GM12878 (cell line): ENCODE results near the gene AFMID. TPM values are rescaled to one million over a fixed set of nuclear protein-coding genes. Genes with fewer than 3 reads are reported as not detected.

Experiments
- ATAC-seq: fragments of 200-7000 bp; cut with Tn5 transposase; 3 replicates; pipeline ENCODE4 v1.9.1; 2020; ENCODE audit warnings: mild to moderate bottlenecking, moderate library complexity
- BruUV-seq: library from RNA; stranded (reverse); fragments of 400-500 nt; replicated peaks from 2 replicates; lab custom pipeline; 2021; lab: Mats Ljungman, UMichigan
- CTCF ChIA-PET: fragments of 300-600 bp; sonication (Branson Sonifier 250); formaldehyde crosslinking; extraction: SDS; loops from one replicate; lab custom pipeline; 2021; ENCODE audit warnings: inconsistent platforms; lab: Yijun Ruan, JAX
- POLR2A ChIA-PET: fragments of 350-600 bp; formaldehyde crosslinking; extraction: SDS; loops from one replicate; lab custom pipeline; 2021; ENCODE audit warnings: inconsistent platforms; lab: Charles Lee
- RAD21 ChIA-PET: fragments of 300-600 bp; sonication (Branson Sonifier 250); formaldehyde crosslinking; loops from one replicate; lab custom pipeline; 2023; ENCODE audit warnings: antibody characterized with exemption; ENCODE audit not compliant: unreplicated experiment; lab: Charles Lee
- SMC1A ChIA-PET: fragments of 300-600 bp; sonication (Branson Sonifier 250); formaldehyde crosslinking; loops from one replicate; lab custom pipeline; 2023; ENCODE audit not compliant: unreplicated experiment, uncharacterized antibody; lab: Charles Lee
- DNase-seq: peaks from one replicate; pipeline ENCODE4 v3.0.0-alpha.2; 2011; ENCODE audit warnings: low read depth, low spot score
- FAIRE-seq: peaks from 3 replicates; lab custom pipeline; 2011; peaks lifted over from hg19 to GRCh38; lab: Jason Lieb, UNC
- H2AFZ ChIP-seq: 2 replicates; pipeline ENCODE4 v1.6.0; 2011; ENCODE audit warnings: low read depth, low read length, control low read depth; ENCODE audit not compliant: control insufficient read depth
- H3K27ac ChIP-seq: 2 replicates; pipeline ENCODE4 v1.5.1; 2011; ENCODE audit warnings: control low read depth; ENCODE audit not compliant: control insufficient read depth, insufficient read depth
- H3K27me3 ChIP-seq, 2 experiments: replicated peaks in 1 of 2; 2 replicates each; pipeline versions ENCODE4 v1.6.0 to v1.6.1; 2011; ENCODE audit warnings: low read length in 1 of 2; ENCODE audit not compliant: control insufficient read depth in 2 of 2, insufficient read depth in 2 of 2
- H3K36me3 ChIP-seq, 2 experiments: 2 replicates each; pipeline ENCODE4 v1.5.1; 2011; ENCODE audit warnings: low read length in 1 of 2; ENCODE audit not compliant: control insufficient read depth in 2 of 2, insufficient read depth in 2 of 2
- H3K4me1 ChIP-seq: 2 replicates; pipeline ENCODE4 v1.6.1; 2011; ENCODE audit warnings: mild to moderate bottlenecking, low read length, moderate library complexity, mixed read lengths; ENCODE audit not compliant: control insufficient read depth, insufficient read depth
- H3K4me2 ChIP-seq: 2 replicates; pipeline ENCODE4 v1.6.0; 2011; ENCODE audit warnings: control low read depth; ENCODE audit not compliant: control insufficient read depth, insufficient read depth
- H3K4me3 ChIP-seq: fragments of 200-600 bp; sonication (generic); 2 replicates; pipeline ENCODE4 v1.5.1; 2016
- H3K79me2 ChIP-seq: 2 replicates; pipeline ENCODE4 v1.6.0; 2011; ENCODE audit warnings: low read length; ENCODE audit not compliant: control insufficient read depth, insufficient read depth
- H3K9ac ChIP-seq: 2 replicates; pipeline ENCODE4 v1.8.0; 2011; ENCODE audit warnings: low read length, control low read depth, mixed read lengths; ENCODE audit not compliant: control insufficient read depth, insufficient read depth
- H3K9me3 ChIP-seq: replicated peaks from 3 replicates; pipeline ENCODE4 v1.5.1; 2011; ENCODE audit warnings: mild to moderate bottlenecking, low read length; ENCODE audit not compliant: control insufficient read depth, insufficient read depth
- H4K20me1 ChIP-seq: 2 replicates; pipeline ENCODE4 v1.6.0; 2011; ENCODE audit not compliant: control insufficient read depth, insufficient read depth
- BCL11A ChIP-seq: IDR thresholded peaks from 2 replicates; pipeline ENCODE4 v1.6.1; 2011; ENCODE audit warnings: low read depth, low read length
- BCLAF1 ChIP-seq: fragments of 450-650 bp; IDR thresholded peaks from 2 replicates; pipeline ENCODE4 v1.6.1; 2017; ENCODE audit warnings: antibody characterized with exemption, mild to moderate bottlenecking, moderate library complexity
- BHLHE40 ChIP-seq, 2 experiments: fragments of 450-650 bp in 1 of 2; IDR thresholded peaks; 2 replicates each; pipeline ENCODE4 v1.6.1; 2011 to 2017; ENCODE audit warnings: low read depth in 2 of 2, borderline replicate concordance in 1 of 2, improper control_type of control experiment in 1 of 2, low read length in 1 of 2, mild to moderate bottlenecking in 1 of 2
- CBX3 ChIP-seq: fragments of 200-600 bp; sonication (generic); IDR thresholded peaks from 2 replicates; pipeline ENCODE4 v1.6.1; 2016; ENCODE audit warnings: low read depth, borderline replicate concordance
- CBX5 ChIP-seq: sonication (generic); IDR thresholded peaks from 2 replicates; pipeline ENCODE4 v1.6.1; 2016; ENCODE audit warnings: low read depth, moderate library complexity, mild to moderate bottlenecking, inconsistent platforms
- CHD1 ChIP-seq: IDR thresholded peaks from 2 replicates; pipeline ENCODE4 v1.6.1; 2012; ENCODE audit warnings: low read depth, low read length, improper control_type of control experiment
- CHD2 ChIP-seq: IDR thresholded peaks from 2 replicates; pipeline ENCODE4 v1.6.1; 2011; ENCODE audit warnings: low read depth, low read length, improper control_type of control experiment, borderline replicate concordance
- MTA2 ChIP-seq: fragments of 450-650 bp; IDR thresholded peaks from 2 replicates; pipeline ENCODE4 v1.6.1; 2016; ENCODE audit warnings: low read depth, mild to moderate bottlenecking, moderate library complexity
- SIN3A ChIP-seq: IDR thresholded peaks from 2 replicates; pipeline ENCODE4 v1.6.1; 2012; ENCODE audit warnings: low read depth, low read length, improper control_type of control experiment
- STAT1 ChIP-seq: fragments of 450-650 bp; conservative IDR thresholded peaks from 2 replicates; pipeline ENCODE4 v1.6.1; 2014; ENCODE audit warnings: antibody characterized with exemption, mild to moderate bottlenecking
- ZNF274 ChIP-seq: IDR thresholded peaks from one replicate; pipeline ENCODE4 v1.8.0; 2011; ENCODE audit not compliant: insufficient read length, insufficient read depth
- ZNF622 ChIP-seq: fragments of 450-650 bp; IDR thresholded peaks from 2 replicates; pipeline ENCODE4 v1.6.1; 2017; ENCODE audit warnings: mild to moderate bottlenecking, inconsistent platforms
- WGBS: methylation state at CpG from one replicate; pipeline ENCODE4 v1.1.6; 2016; ENCODE audit warnings: low lambda C conversion rate; ENCODE audit not compliant: insufficient replicate concordance, insufficient coverage; ENCODE audit errors: missing lambda C conversion rate; 5-methylcytosine and 5-hydroxymethylcytosine counted together
- in situ Hi-C: fragments of 300-500 bp; cut with MboI; formaldehyde crosslinking; loops from 9 replicates; pipeline ENCODE4 v1.14.3; 2018; ENCODE audit warnings: mixed read lengths
- intact Hi-C: fragments of 100-400 bp; cut with micrococcal nuclease; formaldehyde crosslinking; loops from one replicate; pipeline ENCODE4 v1.14.2; 2022; ENCODE audit not compliant: unreplicated experiment
- polyA plus RNA-seq, 11 experiments: library from polyadenylated mRNA; depleted of rRNA in 4 of 11; unstranded in 6 of 11; stranded (reverse) in 5 of 11; fragments of >200 nt; fragmentation: Nextera tagmentation in 4 of 11; fragmentation: Illumina TruSeq in 1 of 11; extraction: Ambion mirVana in 4 of 11; extraction: Trizol in 1 of 11; gene quantifications; 1 replicate in 1 of 11; 2 replicates in 10 of 11; pipeline versions ENCODE4 v1.2.1 to v1.2.3, GENCODE V29; 2011 to 2016; ENCODE audit warnings: inconsistent platforms in 2 of 11, missing spikeins in 2 of 11, low read depth in 1 of 11
- total RNA-seq, 4 experiments: library from RNA; depleted of rRNA in 3 of 4; stranded (reverse); fragments of >200 nt in 3 of 4; fragmentation: Illumina TruSeq in 1 of 4; extraction: Trizol in 1 of 4; gene quantifications; 2 replicates each; pipeline versions ENCODE4 v1.2.1 to v1.2.3, GENCODE V29; 2013 to 2021

AFMID gene
- total and polyA plus RNA-seq, 10 of the 15 experiments (the other 5 are each of a cell fraction or from before 2014, with no cell fraction given), result 36.1 to 98.8 (median 51.6) TPM

- no peaks in the 10 kb centered on the region for H3K27me3 ChIP-seq
- POLR2A ChIA-PET, result interaction anchor here (0.6 to 0.8 kb wide), 2 partner anchors 98 to 164 kb away, joined by 3 read pairs; no protein-coding TSS in a partner anchor
- FAIRE-seq (no peak), DNase-seq (no peak), ATAC-seq (no peak)
- TSS peak; percentile 41 for BruUV-seq
- H3K79me2 ChIP-seq, result peaks cover 33% of the 10 kb centered on the region
- intact Hi-C loops (no loop called here), in situ Hi-C loops (no loop called here)
- no peak overlapping the region for H3K27ac ChIP-seq
- no peak overlapping the region for H3K4me2 ChIP-seq
- no peak overlapping the region for H3K4me3 ChIP-seq
- RAD21 ChIA-PET, result interaction anchor here (0.7 kb wide), 1 partner anchor 59 kb away, joined by 3 read pairs; no protein-coding TSS in a partner anchor
- H3K9me3 ChIP-seq, result no peaks in the 10 kb centered on the region
- no peak for TF ChIP-seq ZNF622
- TF ChIP-seq BHLHE40 (IDR thresholded peaks at IDR 0.05; ENCODE audit: borderline replicate concordance in 1 of 2, low read depth in 2 of 2, low read length in 1 of 2), result no peak
- no peak for TF ChIP-seq BCLAF1
- no peak for TF ChIP-seq CBX5
- TF ChIP-seq SIN3A, result no peak
- TF ChIP-seq CHD2, result no peak
- no peak for TF ChIP-seq ZNF274
- TF ChIP-seq BCL11A, result no peak
- TF ChIP-seq CHD1, result no peak
- no peak for TF ChIP-seq STAT1
- TF ChIP-seq CBX3, result no peak
- TF ChIP-seq MTA2, result no peak
- no peak overlapping the region for H3K9ac ChIP-seq
- WGBS, result 89% methylated on average over 12 of the region's 12 CpGs
- H4K20me1 ChIP-seq, result no peaks in the 10 kb centered on the region
- H3K4me1 ChIP-seq, result peaks cover 15% of the 10 kb centered on the region; the same call in 1 of the 2 replicates
- SMC1A ChIA-PET, result interaction anchor here (0.5 to 1.2 kb wide), 3 partner anchors 37 to 99 kb away, joined by 3 to 4 read pairs (median 3); no protein-coding TSS in a partner anchor
- CTCF ChIA-PET, result interaction anchor here (0.6 to 1.2 kb wide), 7 partner anchors 8 to 100 kb away, joined by 3 to 5 read pairs (median 3); no protein-coding TSS in a partner anchor
- peaks cover 7 to 8% of the 10 kb centered on the region in 2 experiments; a peak in 3 of 4 replicates for H3K36me3 ChIP-seq
- H2AFZ ChIP-seq, result no peak overlapping the region
Observed at GRCh38 chr17:78183916-78184315, 3.2 kb upstream of the AFMID start.
